KOPT-K1 (cell line): ENCODE data around the gene FOXA2.

ENCODE experiments used
- H3K27ac ChIP-seq: fragments of 200-600 bp; sonication (generic); 2 replicates; pipeline ENCODE4 v1.5.1; 2016; ENCODE audit warnings: antibody characterized with exemption, mild to moderate bottlenecking, low read depth, low read length; ENCODE audit not compliant: poor library complexity, severe bottlenecking
- H3K36me3 ChIP-seq: fragments of 200-600 bp; sonication (generic); 2 replicates; pipeline ENCODE4 v1.5.1; 2017; ENCODE audit warnings: antibody characterized with exemption, mild to moderate bottlenecking, low read length, moderate library complexity; ENCODE audit not compliant: insufficient read depth
- H3K9me3 ChIP-seq: fragments of 200-600 bp; sonication (generic); 2 replicates; pipeline ENCODE4 v1.5.1; 2017; ENCODE audit warnings: antibody characterized with exemption, low read length, mild to moderate bottlenecking; ENCODE audit not compliant: insufficient read depth, poor library complexity, severe bottlenecking

FOXA2 gene

DNA sequence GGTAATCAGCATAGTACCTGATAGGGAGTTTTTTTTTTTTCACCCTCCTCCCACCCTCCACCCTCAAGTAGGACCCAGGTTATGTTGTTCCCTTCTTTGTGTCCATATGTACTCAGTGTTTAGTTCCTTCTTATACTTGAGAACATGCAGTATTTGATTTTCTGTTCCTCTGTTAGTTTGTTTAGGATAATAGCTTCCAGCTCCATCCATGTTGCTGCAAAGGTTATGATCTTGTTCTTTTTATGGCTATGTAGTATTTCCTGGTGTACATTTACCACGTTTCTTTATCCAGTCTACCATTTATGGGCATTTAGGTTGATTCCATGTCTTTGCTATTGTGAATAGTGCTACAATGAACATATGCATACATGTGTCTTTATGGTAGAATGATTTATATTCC, 41.9 kb downstream of the FOXA2 start:
- Histone ChIP-seq H3K9me3 (no peaks in the 10 kb centered on the region), H3K27ac (no peak overlapping the region), H3K36me3 (no peaks in the 10 kb centered on the region)

GRCh38 chr20:22540832-22541231, 43.5 kb downstream of the FOXA2 start:
- H3K27ac ChIP-seq, result no peak overlapping the region

DNA sequence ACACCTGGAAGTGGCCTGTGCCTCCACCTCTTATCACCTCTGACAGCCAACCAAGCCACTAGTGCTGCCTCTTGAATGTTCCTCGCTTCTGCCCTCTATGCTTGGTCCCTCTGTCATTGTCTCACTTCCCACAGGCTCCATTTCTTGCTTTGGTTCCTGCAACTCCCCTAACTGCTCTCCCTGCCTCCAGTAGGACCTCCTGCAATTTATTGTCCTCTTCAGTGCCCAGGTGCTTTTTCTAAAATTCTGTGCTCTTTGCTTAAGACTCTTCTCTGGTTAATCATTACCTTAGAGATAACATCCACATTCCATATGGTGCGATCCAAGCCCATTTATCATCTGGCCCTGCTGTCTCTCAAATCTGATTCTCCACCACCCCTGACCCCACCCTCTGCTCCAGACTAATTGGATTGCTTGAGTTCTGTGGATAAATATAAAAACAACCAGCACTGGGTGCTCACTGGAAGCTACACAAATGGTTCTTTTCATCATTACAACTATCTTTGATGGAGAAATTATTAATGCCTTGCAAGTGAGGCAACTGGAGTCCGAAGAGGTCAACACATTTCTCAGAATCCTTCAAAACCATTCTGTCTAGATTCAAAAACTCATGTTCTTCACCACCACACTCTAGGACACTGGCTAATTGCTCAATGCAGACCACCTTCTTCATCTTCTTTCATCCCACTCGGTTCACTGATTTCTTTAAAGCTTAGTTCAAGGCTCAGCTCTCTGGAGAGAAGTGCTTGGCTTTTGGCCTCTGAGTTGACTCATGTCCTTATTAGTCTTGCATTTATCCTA, 47.2 kb downstream of the FOXA2 start:
- Histone ChIP-seq H3K36me3 (no peaks in the 10 kb centered on the region), H3K27ac (no peak overlapping the region), H3K9me3 (no peaks in the 10 kb centered on the region)

More at GRCh38 chr20:22540832-22541231, 43.5 kb downstream of the FOXA2 start:
- Histone ChIP-seq H3K9me3 (no peaks in the 10 kb centered on the region), H3K36me3 (no peaks in the 10 kb centered on the region)

- Histone ChIP-seq H3K36me3 (no peaks in the 10 kb centered on the region), H3K9me3 (no peaks in the 10 kb centered on the region), H3K27ac (no peak overlapping the region)
Observed at GRCh38 chr20:22536141-22536828, 48.1 kb downstream of the FOXA2 start.

GRCh38 chr20:22535483-22535882, 48.9 kb downstream of the FOXA2 start:
- H3K36me3 ChIP-seq, result no peaks in the 10 kb centered on the region
- H3K9me3 ChIP-seq, result no peaks in the 10 kb centered on the region
- no peak overlapping the region for H3K27ac ChIP-seq

DNA sequence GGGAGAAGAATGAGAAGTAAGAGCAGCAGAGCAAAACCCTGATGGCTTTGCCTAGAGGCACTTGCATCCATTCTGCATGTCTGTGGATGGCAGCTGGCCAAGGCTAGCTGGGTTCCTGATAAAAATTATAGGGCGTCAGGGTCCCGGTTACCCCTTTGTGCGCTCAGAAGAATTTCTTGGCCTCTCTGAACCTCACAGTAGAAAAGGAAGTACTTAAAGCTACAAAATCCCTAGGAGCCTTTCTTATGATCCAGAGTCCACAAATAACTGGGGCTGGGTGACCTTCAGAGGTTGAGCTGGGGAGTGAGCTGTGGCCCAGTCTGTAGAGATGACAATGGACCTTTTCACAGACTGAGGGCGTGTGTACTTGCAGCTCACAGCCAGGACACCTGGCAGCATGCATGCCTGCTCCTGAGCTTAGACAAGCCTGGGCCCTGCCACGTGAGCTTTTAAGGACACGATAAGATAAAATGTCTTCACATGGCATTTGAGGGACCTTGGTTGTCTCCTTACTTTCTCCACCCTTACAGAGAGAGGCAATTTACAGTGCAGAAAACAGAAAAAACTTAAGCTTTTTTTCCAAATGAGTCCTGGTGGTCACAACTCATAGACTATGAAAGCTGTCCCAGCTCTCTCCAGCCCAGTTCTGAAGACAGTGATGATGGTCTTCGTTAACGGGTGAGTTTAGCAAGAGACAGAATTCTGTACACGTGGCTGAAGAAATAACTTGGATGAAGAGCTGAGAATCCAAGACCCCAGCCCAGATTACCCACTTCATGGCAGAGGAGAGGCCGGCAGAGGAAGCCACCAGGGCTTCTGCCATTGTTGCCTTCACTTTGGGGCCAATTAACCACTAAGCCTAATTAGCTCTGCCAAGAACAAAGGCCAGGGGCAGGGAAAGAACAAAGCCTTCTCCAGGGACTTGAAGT, 50.3 kb downstream of the FOXA2 start:
- Histone ChIP-seq H3K9me3 (no peaks in the 10 kb centered on the region), H3K27ac (no peak overlapping the region), H3K36me3 (no peaks in the 10 kb centered on the region)

GRCh38 chr20:22532598-22532997, 51.8 kb downstream of the FOXA2 start:
- no peak overlapping the region for H3K27ac ChIP-seq
- H3K9me3 ChIP-seq, result no peaks in the 10 kb centered on the region
- no peaks in the 10 kb centered on the region for H3K36me3 ChIP-seq

GRCh38 chr20:22531756-22532155, 52.6 kb downstream of the FOXA2 start:
- no peaks in the 10 kb centered on the region for H3K9me3 ChIP-seq
- H3K27ac ChIP-seq, result no peak overlapping the region
- H3K36me3 ChIP-seq, result no peaks in the 10 kb centered on the region

DNA sequence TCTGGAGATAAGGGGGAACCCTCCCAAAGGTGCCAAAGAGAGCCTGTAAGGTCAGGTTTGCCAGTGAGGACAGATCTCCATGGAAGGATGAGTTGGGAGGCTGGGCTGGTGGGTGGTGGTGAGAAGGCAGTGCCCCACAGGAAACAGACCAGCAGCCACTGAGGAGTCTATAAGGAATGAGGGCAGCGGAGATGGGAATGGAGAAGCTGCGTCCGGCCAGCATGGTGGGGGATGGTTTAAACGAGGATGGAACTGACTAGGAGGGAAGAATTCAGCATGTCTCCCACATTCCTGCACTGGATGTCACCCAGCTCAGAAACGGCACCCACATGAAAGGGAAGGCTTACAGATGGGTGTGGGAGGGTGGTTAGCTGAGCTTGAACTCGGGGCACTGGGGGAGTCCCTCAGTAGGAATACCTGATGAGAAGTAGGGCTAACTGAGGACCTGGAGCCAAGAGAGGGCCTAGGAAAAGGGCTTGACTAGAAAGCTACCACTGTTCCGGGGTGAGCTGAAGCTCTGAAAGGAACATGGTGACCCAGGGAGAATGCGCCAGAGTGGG, 53.2 kb downstream of the FOXA2 start:
- Histone ChIP-seq H3K27ac (no peak overlapping the region), H3K9me3 (no peaks in the 10 kb centered on the region), H3K36me3 (no peaks in the 10 kb centered on the region)
